Measurements from ENCODE around the gene METTL23.

Gene METTL23

GRCh38 chr17:76726776-76727718, at the start of gene METTL23:
METTL23 (plus strand) TSS chr17:76726839; CDS start chr17:76729711, 2,872 bp downstream.
- TF ChIP-seq ZFX (IDR thresholded peaks at IDR 0.05; ENCODE audit: borderline replicate concordance) = no peak
- TF ChIP-seq, protein P1, sequence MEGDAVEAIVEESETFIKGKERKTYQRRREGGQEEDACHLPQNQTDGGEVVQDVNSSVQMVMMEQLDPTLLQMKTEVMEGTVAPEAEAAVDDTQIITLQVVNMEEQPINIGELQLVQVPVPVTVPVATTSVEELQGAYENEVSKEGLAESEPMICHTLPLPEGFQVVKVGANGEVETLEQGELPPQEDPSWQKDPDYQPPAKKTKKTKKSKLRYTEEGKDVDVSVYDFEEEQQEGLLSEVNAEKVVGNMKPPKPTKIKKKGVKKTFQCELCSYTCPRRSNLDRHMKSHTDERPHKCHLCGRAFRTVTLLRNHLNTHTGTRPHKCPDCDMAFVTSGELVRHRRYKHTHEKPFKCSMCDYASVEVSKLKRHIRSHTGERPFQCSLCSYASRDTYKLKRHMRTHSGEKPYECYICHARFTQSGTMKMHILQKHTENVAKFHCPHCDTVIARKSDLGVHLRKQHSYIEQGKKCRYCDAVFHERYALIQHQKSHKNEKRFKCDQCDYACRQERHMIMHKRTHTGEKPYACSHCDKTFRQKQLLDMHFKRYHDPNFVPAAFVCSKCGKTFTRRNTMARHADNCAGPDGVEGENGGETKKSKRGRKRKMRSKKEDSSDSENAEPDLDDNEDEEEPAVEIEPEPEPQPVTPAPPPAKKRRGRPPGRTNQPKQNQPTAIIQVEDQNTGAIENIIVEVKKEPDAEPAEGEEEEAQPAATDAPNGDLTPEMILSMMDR (IDR thresholded peaks at IDR 0.05) = peak; percentile 86
- H3K27ac ChIP-seq = peak within 1 kb of the TSS; percentile 98

DNA sequence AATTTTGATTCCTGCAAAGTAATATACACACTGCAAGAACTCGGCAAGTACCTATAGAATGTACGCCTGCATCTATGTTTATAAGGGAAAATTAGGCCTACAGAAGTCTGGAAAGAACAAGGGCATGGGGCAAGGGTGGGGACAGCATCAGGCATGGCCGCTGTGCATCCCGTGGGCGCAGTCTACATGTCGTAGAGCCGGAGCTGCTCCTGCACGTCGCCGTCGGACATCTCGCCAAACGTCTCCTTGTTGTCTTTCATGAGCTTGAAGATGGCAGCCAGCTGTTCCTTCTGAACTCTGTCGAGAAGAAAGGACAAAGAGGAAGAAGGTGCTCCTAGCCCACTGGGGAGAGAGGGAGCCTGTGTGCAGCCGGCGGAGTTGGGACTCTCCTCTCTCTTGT, 49.2 kb upstream of the METTL23 start:
- H3K27ac ChIP-seq = no peak overlapping the region
- TF ChIP-seq, protein P1 (IDR thresholded peaks at IDR 0.05) = no peak
- TF ChIP-seq ZFX (IDR thresholded peaks at IDR 0.05; ENCODE audit: borderline replicate concordance) = no peak

- TF ChIP-seq, protein P1 (IDR thresholded peaks at IDR 0.05) = no peak
- no peak for TF ChIP-seq ZFX (IDR thresholded peaks at IDR 0.05; ENCODE audit: borderline replicate concordance)
- no peak overlapping the region for H3K27ac ChIP-seq
Observed at GRCh38 chr17:76678330-76678729, 48.3 kb upstream of the METTL23 start.

- no peak overlapping the region for H3K27ac ChIP-seq
- TF ChIP-seq, protein P1 (IDR thresholded peaks at IDR 0.05) = no peak
- TF ChIP-seq ZFX (IDR thresholded peaks at IDR 0.05; ENCODE audit: borderline replicate concordance) = no peak
Observed at GRCh38 chr17:76679239-76679638, 47.4 kb upstream of the METTL23 start.

DNA sequence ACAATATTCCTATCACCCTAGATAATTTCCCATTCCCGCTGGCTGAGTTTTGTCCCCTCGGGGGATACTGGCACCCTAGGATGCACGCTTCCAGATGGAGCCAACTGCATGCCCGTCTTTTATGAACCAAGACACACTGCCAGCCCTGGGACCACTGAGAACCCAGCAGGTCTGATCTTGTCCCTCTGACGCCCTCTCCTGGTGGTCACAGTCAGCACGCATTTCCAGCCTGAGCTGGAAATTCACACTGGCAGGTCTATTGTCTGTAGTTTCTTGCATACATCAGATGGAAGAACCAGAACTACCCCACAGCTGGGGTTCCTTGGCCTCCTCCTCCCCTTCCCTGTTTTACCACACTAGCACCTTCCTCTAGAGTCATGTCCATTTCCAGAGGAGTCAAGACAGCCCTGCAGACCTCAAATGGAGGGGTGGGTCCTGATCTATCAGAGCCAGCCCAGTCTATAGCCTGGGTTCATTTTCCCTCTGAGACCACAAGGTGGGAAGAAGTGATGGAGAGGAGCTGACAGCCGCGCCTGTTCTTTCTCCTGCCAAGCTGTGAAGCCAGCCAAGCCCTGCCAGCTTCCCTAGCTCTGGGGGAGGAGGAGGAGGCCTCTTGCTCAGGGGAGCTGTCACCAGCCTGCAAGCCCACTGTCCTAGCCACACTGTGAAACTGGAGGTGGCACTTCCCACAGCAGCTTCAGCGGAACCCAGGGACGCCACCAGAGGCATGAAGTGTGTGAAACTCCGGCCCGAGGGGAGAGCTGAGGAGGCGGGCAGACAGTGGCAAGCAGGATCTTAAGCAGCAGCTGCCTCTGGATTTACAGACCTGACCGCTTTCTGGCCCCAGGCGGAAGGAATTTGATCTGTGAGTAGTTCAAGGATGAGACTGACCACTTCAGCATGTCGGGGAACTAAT, 45.2 kb upstream of the METTL23 start:
- H3K27ac ChIP-seq = no peak overlapping the region
- TF ChIP-seq, protein P1 (IDR thresholded peaks at IDR 0.05) = peak; percentile 89
- no peak for TF ChIP-seq ZFX (IDR thresholded peaks at IDR 0.05; ENCODE audit: borderline replicate concordance)

DNA sequence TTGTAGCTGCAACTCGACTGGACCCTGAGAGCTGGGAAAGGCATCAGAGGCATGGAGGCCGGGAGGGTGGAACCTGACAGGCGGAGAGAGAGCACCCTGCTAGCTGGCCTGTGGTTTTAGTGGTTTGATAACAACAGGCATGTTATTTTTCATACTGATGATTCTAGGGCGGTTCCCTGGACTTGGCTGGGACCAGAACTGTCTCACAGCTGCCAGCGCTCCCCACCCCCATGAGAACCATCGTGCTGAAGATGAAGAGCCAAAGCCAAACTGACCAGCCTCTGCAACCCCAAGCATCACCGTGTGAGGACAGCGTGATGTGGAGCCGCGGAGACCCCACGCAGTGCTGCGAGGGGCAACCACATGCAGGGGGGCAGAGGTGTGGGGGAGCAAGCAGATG, 44.3 kb upstream of the METTL23 start:
- no peak for TF ChIP-seq ZFX (IDR thresholded peaks at IDR 0.05; ENCODE audit: borderline replicate concordance)
- TF ChIP-seq, protein P1 (IDR thresholded peaks at IDR 0.05) = no peak
- no peak overlapping the region for H3K27ac ChIP-seq
